Measurements from ENCODE around the gene LKAAEAR1.

The LKAAEAR1 gene

DNA sequence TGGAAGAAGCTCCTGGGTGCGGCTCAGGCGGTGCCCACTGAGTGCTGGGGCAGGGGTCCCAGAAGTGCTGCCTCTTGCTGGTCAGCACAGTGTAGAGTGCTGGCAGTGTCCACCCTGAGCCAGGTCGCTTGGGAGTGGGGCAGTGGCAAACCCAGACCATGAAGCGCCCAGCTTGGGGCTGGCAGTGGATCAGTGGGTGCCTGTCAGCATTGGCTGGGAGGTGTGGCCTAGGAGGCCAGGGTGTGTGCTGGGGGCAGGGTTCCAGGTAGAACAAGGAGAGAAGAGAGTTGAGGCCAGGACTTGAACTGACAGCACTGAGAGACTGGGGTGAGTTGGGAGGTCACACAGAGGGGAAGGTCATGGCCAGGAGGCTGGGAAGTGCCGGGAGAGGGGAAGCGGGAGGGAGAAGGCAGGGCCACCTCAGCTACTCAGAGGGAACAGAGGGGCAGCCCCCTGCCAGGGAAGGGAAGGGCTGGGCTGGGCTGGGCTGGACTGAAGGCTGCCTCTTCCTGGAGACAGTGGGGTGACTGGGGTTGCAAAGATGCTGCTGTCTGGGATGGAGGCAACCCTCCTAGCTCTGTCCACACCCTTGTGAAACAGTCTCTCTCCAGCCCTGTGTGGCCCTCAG is 17.1 kb downstream of the LKAAEAR1 start:
- TF ChIP-seq, protein P1, sequence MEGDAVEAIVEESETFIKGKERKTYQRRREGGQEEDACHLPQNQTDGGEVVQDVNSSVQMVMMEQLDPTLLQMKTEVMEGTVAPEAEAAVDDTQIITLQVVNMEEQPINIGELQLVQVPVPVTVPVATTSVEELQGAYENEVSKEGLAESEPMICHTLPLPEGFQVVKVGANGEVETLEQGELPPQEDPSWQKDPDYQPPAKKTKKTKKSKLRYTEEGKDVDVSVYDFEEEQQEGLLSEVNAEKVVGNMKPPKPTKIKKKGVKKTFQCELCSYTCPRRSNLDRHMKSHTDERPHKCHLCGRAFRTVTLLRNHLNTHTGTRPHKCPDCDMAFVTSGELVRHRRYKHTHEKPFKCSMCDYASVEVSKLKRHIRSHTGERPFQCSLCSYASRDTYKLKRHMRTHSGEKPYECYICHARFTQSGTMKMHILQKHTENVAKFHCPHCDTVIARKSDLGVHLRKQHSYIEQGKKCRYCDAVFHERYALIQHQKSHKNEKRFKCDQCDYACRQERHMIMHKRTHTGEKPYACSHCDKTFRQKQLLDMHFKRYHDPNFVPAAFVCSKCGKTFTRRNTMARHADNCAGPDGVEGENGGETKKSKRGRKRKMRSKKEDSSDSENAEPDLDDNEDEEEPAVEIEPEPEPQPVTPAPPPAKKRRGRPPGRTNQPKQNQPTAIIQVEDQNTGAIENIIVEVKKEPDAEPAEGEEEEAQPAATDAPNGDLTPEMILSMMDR (IDR thresholded peaks at IDR 0.05): no peak
- H3K4me3 ChIP-seq: no peak overlapping the region
- H3K27ac ChIP-seq: no peak overlapping the region
- DNase-seq (ENCODE audit: low spot score): no peak

DNA sequence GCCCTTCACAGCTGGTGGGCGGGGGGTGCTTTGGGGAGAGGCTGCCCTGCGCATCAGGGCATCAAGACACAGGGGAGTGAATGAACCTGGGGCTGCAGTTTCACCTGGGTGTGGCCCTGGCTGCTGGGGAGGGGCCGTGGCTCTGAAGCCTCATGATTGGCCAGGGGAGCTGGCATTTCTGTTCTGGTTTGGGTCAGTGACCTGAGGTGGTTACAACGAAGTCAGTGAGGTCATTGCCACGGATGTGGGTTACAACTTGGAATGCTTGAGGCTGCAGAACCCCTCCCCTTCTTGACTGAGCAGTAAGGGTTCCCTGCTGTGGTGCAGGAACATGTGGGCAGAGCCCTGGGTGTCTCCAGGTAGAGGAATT is 18.2 kb downstream of the LKAAEAR1 start:
- no peak for DNase-seq (ENCODE audit: low spot score)
- H3K27ac ChIP-seq: no peak overlapping the region
- no peak overlapping the region for H3K4me3 ChIP-seq
- TF ChIP-seq, protein P1 (IDR thresholded peaks at IDR 0.05): no peak

DNA sequence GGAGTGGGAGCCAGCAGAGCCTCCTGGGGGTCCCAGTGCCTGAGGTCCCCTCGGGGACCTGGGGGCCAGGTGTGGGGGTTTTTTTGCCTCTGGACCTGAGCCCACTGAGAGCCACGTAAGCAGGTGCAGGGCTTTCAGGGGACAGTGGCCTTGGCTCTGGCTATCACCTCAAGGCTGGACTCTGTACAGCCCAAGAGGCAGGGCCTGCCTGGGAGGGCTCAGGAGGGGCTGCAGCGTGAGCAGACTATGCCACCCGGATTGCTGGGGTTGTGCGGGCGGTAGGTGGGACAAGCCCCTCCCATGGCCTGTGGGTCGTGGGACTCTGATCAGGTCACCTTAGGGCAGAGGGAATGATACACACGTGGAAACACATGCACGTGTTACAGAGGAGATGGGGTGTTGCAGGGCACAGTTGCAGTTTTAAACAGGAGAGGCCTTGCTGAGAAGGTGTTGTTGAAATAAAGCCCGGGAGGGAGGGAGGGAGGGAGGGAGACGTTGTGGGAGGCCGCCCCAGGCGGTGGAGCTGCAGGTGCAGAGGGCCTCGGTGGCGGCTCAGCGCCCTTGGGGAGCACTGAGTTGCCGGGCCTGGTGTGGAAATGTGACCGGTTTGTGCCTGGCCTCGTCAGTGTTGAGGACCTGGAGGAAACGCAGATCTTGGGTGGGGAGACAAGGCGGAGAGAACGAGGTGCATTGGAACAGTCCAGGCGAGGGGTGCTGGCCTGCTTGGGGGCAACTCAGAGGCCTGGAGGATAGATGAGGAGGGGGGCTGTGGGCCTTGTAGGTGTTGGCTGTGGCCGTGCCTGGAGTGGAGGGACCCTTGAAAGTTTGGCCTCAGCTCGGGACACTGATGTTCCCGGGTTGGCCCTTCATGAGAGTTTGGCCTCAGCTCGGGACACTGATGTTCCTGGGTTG is 18.9 kb downstream of the LKAAEAR1 start:
- H3K27ac ChIP-seq: no peak overlapping the region
- DNase-seq (ENCODE audit: low spot score): no peak
- no peak overlapping the region for H3K4me3 ChIP-seq
- TF ChIP-seq, protein P1 (IDR thresholded peaks at IDR 0.05): no peak

DNA sequence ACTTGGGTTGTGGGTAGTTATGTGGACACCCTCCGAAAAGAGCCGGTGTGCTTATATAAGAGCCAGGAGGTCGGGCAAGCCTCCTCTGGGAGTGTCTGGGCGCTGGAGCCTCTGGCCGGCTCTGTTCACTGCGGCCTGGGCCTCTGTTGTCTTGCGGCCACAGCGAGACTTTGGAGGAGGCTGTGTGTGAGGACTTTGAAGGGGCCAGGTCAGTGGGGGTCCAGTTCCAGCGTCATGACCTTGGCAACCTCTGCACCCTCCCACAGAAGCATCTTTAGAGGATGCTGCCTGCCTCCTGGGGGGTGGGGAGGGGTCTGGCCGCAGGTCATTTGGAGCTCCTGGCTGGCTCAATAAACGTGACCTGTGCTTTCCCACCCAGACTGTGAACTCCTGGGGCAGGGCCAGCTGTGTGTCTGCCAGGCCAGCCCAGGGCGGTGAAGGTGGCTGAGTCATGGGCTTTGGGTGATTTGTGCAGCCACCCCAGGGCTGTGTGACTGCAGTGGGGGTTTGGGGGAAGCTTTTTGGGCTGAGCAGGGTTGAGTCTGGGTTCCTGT is 20.0 kb downstream of the LKAAEAR1 start:
- DNase-seq (ENCODE audit: low spot score): no peak
- H3K27ac ChIP-seq: peak overlapping the region; percentile 83 to 92
- H3K4me3 ChIP-seq: peak overlapping the region; percentile 96
- TF ChIP-seq, protein P1 (IDR thresholded peaks at IDR 0.05): no peak

DNA sequence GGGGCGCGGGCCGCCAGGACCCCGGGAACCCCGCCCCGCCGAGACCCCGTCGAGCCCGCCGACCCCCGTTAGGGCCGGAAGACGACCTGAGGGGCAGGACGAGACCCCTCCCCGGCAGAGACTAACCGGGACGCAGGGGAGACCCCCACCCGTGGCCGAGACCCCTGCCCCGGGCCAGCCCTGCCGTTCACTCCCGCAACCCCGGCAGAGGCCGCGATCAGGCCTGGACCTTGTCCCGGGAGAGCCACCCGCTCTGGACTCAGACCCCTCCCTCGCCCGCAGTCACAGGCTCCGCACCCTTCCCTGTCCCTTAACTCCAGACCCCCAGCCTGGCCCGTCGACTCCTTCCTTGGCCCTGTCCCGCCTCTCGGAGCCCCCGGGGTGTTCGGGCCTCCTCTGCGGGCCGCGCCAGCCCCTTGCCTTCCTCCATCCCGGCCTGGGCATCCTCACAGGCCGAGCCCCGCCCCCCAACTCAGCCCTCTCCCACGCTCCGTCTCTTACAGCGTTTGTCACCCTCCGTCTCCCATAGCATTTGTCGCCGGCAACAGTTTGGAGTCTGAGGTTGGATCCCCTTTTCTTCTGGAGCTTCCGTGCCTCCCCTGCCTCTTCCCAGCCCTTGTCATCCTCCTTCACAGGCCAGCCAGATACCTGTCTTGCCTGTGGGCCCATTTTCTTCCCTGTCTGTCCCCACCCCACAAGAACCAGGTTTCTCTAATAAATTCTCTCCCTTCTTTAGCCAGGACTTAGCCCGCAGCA is 20.6 kb downstream of the LKAAEAR1 start:
- H3K27ac ChIP-seq: peak overlapping the region; percentile 83 to 92
- no peak for DNase-seq (ENCODE audit: low spot score)
- TF ChIP-seq, protein P1 (IDR thresholded peaks at IDR 0.05): no peak
- H3K4me3 ChIP-seq: peak overlapping the region; percentile 96

DNA sequence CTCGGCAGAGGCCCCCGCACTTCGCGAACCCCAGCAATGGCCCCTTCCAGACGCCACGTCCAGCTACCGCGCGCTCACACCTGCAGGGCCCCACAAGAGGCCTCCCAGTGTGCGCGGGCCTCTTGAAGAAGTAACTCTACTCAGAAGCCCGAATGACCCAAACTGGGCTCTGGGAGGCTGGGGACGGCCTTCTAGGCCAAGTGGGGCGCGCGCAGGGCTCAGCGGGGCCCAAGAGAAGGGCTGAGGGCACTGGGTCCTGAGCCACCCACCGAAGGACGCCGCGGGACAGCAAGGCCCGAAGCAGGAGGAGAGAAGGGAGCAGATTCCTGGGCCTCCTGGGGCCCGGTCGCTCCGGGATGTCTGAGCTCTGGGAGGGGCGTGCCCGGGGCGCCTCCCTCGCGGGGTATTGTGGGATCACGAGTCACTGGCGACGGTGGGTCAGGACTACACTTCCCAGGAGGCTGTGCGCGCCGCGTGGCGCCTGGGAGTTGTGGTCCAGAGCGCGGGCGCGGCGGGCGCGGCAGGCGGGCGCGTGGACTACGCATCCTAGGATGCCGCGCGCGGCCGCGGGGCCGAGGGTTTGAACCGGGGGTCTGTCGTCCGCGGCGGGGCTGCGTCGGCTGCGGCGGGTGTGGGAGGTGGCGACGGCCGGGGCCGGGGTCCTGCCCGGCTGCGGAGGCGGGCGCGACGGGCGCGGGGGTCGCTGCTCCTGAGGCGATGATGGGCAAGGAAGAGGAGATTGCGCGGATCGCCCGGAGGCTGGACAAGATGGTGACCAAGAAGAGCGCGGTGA is 21.4 kb downstream of the LKAAEAR1 start, which contains the start of gene TCEA2:
Gene TCEA2 (plus strand): TSS at position 603 of the 793 bp plus-strand sequence. CDS start 115 bp downstream, at position 718.
- peak; percentile 96 for DNase-seq (ENCODE audit: low spot score)
- TF ChIP-seq, protein P1 (IDR thresholded peaks at IDR 0.05): no peak
- peak within 1 kb of the TSS; percentile 96 for H3K4me3 ChIP-seq
- H3K27ac ChIP-seq: peak within 1 kb of the TSS; percentile 83 to 92

Measured in coronary artery (tissue), 2 donors.